HG03039 (cell line): ENCODE data around the gene CIB4.

Experiments
- ATAC-seq: cut with Tn5 transposase; IDR thresholded peaks from one replicate; pipeline ENCODE4 v1.9.1; 2021; ENCODE audit warnings: mild to moderate bottlenecking, moderate library complexity; ENCODE audit not compliant: unreplicated experiment

CIB4 gene

DNA sequence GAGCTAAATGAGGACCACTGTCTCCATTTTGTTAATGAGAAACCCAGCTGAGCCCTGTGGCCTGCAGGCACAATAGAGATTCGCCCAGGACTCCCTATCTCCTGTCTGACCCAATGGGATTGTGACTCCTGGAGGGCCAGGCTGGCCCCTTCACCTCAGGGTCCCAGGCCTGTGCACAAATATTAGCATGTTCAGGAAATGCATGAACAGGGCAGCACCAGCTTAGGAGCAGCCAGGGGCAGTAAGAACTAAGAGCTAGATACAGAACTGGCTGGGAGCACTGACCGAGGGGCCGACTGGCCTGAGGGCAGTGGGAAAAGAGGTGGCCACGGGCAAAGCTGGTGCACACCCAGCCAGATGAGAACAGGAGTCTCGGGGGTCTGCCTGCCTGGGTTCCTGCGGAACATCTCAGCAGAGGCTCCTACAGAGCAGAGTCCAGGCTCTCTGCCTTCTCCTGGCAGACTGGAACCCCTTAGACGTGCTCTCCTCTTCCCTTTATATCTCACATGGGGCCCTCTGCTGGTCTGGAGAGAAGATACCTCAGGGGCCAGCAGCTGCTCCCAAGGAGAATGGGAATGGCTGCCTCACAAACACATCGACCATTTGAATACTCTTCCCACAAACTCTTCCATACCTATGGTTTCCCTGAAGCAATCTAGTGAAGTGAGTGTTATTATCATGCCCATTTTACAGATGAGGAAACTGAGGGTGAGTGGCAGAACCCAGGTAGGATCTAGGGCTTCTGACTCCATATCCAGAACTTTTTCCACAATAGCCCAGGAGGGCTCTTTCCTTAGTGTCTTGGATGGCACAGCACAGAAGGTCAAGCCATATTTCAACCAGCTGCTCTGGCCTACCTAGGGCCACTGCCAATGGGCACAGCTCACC, 85.7 kb downstream of the CIB4 start:
- ATAC-seq, result no peak

DNA sequence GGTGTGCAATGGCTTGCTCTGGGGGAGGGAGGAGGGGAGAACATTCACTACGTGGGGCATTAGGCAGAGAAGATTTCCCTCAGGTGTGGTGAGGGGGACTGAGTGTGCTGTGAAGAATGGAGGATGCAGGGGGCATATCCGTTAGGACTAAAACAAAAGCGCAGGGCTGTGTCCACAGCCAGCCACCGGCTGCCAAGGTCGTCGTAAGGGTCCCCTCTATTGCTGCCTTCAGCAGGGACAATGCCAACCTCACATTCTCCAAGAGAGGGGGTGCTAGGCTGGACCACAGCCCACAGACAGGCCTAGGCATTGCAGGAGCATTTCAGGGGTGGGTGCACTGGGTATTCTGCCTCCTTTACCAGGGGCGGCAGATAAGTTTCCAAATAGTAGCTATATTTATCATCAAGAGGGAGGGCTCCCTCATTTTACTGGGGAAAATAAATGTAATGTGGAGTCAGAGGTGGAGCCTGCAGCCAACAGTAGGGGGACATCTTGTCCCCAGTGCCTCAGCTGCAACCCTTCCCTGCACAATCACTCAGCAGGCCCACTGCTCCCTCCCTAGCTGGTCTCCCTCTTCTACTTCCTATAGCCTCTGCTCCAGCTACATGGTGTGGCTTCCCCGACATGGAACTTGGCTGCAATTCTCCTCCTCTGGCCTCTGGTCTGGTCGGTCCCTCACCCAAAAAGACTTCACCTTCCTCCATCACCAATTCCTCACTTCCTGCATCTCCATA, 88.4 kb downstream of the CIB4 start:
- no peak for ATAC-seq

DNA sequence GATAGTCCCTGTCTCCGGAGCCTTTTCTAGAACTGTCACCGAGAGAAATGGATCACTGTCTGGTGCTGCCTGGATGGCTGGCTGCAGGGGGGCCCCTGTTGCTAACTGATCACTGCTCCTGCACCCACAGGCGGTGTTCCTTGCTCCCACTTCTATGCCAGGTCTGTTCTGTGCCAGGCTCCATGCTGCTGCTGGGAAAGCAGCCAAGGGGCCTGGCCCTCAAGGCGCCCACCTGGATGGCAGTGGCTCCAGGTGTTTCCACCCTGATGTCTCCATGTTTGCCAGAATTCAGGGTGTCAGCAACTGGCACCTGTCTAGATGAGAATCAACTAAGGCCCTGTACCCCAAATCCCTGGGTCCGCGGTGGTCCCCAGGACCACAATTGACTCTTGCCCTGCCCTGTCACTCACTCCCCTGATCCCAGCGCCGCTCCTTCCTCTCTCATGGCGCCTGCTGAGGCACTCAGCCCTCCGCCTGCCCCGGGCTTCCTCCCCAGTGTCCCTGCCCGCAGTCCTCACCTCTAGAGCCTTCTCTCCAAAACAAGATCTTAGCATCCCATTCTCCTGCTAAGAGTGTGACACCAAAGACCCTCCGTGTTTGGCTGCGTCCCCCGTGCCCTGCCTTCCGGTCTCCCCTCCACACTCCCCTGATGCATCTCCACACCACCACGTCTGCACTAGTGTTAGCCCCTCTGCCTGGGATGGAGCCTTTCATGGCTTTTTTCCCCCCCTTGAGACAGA, 90.7 kb downstream of the CIB4 start:
- ATAC-seq, result no peak

DNA sequence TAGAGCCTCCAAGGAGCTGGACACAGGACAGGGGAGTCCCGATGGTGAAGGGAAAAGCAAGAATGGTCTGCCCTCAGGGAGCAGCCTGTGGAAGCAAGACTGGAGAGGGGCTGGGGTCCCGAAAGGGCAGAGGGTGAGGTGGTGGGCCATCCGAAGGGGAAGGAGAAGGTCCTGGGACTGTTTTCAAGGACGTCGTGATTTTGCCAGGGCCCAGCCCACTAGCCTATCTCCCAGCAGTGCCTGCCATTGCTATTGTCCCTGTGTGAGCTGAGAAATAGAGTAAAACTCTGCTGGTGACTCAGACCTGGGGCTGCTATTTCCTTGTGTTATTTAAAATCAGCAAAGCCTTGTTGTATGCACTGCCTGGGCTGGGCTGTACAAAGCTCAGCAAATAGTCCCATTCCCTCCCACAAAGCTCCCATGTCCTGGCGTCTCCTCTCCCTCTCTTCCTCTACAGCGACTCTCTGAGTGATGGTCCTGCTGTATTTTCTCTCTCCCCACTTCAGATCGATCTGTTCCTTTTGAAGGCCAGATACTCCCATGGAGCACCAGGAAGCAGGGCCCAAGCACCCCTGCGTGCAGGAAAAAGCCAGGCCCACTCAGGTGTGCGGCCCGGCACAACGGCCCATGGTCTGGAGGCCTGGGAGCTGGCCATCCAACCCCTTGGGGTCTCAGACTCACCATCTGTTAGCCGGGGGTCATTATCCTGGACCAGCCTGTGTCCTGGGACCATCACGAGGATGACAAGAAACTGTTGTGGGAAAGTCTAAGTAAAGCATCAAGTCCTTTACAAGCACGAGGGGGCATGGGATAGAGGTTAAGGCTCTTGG, 98.3 kb downstream of the CIB4 start:
- ATAC-seq, result no peak

DNA sequence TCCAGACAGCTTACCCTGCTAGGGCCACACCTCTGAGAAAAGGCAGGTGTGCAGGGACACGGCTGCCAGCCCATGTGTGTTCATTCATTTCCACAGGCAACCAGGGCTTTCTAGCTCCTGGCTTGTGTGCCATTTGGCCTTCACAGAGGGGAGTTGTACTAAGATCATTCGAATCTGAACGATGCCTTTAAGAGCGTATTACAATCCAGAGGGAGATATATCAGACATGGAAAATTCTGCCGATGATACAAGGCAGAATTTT, 99.0 kb downstream of the CIB4 start:
- no peak for ATAC-seq

DNA sequence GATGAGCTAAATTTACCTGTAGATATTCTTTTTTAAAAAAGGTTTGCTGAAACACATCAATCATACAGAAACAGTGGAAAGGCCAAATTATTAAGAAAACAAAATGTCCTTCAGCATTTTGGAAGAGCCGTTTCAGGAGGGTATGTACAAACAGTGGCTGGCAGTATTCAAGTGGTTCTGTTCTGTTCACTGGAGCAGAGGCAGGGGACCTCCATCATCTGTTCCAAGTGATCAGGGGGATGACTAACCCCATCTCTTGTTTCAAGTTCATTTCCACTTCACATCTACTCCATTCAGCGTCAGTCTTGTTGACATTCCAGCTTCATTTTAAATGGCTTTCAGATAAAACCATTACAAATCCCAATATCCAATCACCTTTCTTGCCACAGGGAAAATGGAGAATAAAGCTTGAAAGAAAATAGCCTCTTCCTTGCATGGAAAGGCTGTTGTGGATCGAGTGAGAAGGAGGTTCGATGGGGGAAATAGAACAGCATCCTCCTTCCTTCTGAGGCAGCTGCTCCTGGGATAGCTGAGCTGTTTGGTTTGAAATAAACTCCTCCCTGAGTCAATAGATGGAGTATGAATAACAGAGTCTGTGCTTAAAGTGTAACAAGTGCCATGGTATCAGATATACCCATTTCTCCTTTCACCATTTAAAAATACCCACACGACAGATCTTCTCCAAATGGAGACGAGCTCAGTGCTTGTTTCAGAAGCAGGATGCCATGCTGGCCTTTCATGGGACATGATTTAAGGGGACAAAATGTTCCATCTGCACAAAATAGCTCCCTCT, 99.6 kb downstream of the CIB4 start:
- ATAC-seq, result no peak

DNA sequence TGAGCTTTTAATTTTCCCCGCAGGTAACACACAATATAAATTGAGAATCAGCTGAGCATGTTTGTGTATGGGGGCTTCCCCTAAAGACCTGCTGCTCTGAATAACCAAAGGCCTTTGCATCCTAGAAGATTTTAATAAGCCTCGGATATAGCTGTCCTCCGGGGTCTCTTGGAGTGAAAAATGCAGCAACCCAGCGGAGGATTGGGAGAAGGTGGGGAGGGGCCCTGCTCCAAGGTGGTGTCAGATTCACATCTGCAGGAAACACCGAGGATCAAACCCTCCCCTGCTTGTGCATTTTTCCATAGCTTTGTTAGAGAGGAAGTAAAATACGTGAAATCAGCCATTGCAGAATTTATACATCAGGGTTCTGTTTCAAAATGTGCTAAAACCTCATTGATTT, 100.2 kb downstream of the CIB4 start:
- no peak for ATAC-seq

DNA sequence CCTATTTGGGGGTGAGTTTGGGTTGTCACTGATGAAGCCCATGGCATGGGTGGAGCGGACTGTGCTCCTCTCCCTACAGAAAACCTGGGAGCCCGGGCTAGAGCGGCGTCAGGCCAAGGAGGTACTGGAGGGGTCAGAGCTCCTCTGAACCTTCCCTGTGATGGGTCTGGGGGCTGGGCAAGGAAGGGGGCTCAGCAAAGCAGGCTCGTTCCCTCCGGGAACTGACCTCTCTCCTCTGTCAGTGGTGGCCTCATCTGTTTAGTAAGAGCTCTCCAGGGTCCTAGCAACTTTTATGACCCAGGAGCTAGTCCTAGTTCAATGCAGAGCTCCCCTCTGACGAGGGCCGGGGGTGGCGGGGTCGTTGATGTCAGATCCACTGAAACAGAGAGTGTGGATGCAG, 100.9 kb downstream of the CIB4 start:
- no peak for ATAC-seq

DNA sequence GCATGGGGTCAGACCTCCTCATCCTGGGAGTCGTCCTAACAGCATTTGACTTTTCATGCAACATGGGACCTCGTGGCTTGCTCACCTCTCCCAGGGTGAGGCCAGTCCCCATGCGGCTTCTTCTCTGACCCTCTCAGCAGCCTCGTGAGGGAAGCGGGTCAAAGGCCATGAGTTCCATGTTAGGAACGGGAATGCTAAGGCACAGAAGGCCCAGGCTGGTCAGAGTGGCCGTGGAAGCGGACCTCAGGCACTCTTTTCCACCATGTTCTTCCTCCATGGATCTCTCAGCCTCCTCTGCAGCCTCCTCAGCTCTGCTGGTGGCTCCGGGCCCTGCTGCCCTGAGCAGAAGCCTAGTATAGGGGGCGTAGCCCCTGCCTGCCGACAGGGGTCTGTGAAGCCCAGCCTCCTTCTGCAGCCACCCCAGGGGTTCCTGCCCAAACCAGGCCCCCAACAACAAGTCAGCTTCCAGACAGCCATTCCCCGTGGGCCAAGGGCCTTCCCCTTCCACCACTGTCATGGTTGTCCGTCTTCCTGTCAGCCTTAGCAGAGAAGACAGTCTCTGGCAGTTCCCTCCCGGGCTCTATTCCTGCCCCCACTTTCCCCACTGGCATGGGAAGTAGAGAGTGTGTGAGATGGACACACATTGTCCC, 103.2 kb downstream of the CIB4 start:
- ATAC-seq, result no peak

DNA sequence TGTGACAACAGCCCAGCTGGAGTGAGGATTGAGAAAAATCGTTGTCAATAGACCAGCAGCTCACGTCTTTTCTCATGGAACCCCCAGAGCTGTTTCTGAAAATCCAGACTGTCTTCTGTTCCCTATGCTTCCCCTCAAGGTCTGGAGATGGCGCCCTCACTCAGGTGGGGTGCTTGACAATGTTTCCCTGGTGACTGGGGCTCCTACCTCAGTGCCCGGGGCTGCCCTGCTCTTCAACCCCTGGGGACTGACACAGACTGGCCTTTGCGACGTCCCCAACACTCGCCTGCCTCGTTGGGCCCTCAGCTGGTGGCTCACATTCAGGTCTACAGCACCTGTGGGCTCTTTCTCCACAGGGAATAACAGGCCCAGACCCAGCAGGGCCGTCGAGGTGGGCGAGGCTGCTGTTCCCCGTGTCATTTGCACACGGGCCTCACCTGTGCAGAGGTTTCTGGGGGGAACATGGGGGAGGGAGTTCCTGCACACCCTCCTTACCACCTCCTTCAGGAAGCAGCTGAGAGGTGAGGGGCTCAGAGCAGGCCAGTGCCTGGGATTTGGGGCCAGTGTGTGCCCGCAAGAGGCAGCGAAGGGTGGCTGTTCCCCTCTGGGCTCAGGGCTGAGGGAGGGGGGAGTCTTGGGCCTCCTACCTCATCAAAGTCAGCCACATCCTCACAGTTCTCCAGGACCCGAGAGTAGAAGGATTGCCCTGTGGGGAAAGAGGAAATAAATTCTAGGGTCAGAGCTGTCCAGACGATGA, 103.9 kb downstream of the CIB4 start:
- no peak for ATAC-seq

DNA sequence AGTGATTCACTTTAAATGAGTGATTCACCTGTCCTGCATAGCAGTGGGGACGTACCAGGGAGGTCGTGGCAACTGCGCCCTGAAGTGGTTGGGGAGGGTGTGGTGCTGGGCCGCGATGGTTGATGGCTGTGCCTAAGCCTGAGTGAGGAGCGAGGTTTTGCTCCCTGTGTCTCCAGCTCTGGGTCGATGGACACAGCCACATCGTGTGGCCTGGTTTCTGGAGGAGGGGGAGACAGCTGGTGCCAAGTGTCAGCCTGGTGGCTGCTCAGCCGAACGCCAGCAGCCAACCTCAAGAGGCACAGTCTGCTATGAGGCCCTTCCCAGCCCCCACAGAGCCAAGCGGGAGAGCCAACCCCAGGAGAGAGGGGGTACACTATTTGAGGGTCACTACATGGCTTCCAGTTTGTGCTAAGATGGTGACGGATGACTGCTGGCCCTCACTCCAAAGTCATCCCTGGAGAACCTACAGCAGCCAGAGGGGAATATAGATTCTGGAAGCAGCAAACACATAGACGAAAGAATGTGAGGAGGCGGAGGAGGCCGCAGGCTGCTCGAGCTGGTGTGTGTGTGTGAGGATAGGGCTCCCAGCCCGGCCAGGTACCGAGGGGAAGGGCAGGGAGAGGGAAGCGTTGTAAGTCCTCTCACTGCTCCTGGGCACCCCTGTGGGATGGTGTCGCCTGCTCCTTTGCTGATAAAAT, 104.6 kb downstream of the CIB4 start:
- ATAC-seq, result no peak

DNA sequence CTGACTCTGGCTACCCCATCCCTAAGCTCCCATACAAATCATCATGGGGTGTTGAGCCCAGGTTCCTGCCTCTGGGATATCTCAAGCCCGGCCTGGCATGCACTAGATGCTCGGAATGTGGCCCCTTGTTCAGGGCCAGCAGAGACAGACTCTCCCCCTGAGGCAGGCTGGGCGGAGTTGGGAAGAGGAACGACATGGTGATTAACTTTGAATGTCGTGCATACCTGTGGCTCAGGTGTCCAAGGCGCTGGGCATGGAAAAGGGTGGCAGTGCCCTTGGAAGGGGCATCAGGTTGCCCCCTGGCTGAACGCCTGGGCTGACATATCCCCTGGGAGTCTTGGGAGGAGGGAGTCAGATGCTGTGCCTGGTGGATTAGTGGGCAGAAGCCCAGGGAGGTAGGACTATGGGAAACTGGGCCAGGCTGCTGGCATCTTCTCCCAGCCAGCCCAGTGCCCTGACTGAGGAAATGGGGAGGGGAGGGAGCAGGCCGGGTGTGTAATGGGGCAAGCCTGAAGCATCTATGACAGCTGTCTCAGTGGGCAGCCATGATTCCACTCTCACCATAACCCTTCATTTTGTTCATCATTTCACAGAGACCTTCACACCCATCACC, 105.4 kb downstream of the CIB4 start:
- no peak for ATAC-seq

DNA sequence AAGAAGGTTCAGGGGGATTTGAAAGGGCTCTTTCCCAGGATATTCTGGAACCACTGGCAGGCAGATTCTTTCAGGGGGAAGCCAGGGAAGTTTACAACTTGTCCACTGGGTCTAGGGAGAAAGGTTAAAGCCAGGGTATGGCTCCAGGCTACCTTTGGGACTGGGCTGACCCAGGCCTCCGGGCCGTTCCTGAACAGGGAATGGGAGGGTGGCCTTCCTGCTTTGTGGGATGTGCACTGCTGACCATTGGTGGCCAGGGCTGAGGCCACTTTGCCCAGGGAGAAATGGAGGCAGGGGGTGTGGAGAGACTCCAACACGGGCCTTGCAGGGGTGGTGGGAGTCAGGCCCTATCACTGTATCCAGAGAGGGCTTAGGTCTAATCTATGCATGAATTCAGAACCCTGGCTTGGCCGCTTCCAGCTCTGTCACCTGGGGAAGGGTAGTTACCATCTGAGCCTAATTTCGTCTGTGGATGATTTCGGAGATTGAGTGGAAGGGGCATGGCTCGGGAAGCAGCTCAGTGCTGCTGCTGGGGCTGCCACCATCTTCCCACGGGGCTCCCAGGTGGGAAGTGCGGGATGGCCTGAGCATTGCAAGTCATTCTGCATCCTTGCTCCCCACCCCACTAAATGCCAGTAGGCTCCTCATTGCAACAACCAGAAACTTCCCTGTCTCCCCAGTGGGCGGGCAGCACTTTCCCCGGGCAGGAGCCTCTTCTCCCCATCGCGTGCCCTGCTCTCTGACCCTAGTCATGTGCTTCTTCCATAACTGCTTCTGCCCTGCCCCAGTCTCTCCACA, 106.1 kb downstream of the CIB4 start:
- no peak for ATAC-seq

DNA sequence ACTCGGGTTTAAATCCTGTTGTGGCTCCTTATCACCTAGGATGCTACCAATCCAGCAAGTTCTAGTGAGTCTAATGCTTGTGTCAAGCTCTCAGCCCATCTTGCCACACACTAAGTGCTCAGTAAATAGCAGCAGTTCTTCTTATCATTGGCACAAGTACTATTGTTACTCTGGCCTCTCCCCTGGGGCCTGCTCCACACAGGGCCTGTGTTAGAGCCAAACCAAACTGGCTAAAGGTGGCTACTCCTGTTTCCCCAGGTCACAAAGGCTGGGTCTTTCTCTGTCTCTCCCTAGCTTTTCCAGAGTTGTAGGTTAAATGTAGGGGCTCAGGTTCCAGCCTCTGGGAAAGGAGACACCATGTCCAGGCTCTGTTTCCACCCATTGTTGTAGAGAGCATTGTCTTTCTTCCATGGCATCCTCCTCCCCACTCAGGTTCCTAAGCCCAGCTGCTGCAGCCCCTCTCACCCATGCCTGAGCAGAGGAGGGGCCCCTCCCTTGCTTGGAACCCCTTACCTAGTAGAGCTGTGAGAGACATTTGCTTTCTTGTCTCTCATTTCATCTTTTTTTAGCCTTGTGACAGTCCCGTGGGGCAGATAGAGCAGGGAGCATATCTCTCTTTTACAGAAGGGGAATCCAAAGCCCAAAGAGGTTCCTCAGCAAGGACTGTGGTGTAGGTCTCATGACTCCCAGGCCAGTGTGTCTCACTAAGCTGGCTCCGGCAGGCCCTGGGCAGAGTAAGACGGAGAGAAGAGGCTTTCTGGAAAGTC, 106.9 kb downstream of the CIB4 start:
- ATAC-seq, result no peak

DNA sequence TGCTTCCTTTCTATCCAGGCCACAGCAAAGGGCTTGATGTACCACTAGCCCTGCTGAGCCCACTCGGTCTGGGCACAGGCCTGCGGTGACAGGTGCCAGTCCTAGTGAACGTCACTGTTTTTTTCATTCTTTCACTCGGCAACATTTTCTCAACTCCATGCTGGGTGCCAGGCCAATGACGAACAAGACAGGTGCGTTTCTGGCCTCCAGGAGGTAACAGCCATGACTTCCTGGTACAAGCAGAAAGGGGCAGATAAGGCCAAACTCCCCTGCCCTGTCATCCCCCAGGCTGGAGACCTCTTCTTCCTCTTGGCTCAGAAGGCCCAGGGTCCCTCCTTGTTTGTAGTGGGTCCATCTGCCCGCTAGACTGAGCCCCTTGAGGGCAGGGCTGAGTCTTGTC, 107.5 kb downstream of the CIB4 start:
- no peak for ATAC-seq
